Right forelimb (tissue), 1 donor: ENCODE results near the gene CALM3.
"Not testable (repeated sequence)": the region's sequence is repeated elsewhere in the genome, so short reads cannot be mapped to it uniquely, and the experiment has no call there.

Experiments used
- DNase-seq: peaks from one replicate; pipeline ENCODE4 v3.0.0-alpha.2; 2018

The CALM3 gene

GRCh38 chr19:46616631-46617322, 15.6 kb downstream of the CALM3 start:
- DNase-seq, result peak; percentile 72

GRCh38 chr19:46617601-46618000, 16.5 kb downstream of the CALM3 start:
- DNase-seq, result no peak

DNA sequence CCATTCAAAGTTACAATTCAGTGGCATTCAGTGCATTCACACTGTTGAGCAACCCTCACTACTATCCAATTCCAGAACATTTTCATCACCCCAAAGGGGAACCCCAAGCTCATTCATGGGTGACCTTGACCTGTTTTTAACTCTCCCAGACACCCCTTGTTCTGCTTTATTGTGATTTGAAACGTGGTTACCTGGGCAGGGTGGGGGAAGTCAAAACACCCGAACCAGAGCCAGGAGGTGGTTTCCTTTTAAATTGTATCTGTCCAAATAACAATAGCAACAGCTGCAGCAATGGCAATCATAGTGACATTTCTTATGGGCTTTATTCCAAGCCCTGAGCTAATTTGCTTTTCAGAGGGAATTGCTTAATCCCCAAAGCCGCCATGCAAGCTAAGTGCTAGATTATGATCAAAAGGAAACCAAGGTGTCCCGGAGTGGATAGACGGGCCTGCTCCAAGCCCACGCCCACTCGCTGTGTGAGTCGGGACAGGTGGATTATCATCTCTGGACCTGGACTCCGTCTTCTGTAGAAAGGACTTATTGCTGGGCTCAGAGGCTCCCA, 17.6 kb downstream of the CALM3 start:
- no peak for DNase-seq

GRCh38 chr19:46620267-46620666, 19.1 kb downstream of the CALM3 start:
- no peak for DNase-seq

DNA sequence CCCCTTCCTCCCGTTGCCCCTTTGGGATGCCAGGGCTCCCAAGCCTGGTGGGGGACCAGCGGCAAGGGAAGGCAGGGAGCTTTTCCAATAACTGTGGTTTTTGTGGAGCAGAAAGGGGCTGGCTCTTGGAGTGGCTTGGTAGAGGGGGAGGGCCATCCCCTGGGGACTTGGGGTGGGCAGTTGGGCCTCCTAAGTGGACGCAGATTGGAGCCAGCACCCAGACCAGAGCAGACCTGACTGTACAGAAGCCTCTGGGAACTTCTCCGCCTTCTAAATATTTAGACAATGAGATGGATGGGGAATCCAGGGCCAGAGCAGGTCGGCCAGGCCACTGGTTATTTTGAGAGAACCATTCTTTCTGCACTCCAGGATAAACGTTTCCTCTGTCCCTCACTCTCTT, 19.6 kb downstream of the CALM3 start:
- DNase-seq, result no peak

DNA sequence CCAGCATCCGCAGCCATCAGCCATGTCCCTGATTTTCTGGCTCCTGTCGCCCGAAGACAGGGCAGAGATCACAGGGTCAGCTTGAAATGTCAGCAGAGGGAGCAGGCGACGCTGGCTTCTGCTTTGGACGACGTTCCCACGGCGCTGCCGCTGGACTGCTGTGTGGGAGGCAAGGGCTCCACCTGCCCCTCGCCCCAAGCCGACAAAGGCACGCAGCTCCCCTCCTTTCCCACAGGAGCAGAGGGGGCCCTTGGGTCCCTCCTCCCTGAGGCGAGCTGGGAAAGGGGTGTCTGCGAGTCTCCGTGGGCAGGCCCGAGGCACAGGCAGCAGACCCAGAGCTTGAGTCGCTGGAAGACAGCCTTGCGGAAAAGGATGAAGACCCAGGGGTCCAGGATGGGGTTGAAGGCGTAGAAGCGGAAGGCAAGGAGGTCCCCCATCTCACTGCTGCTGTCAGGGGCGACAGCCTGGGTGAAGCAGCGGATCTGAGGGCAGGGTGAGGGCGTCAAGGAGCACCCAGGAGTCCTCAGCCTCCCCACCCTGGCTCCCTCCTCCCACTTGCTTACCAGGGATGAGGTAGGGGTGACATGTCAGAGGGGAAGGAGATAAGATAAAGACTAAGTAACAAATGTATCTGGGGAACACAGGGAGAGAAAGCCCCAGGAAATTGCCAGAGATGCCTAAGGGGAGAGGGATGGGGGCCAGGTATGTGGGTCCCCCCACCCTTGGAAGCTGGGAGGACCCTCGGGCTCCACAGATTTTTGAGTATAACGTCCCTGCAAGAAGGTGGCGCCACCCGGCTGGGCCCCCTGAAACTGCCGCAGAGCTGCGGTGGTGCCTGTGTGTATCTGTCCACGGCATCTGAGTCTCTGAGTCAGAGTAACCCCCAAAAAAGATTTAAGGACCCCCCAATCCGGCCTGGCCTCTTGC, 20.3 kb downstream of the CALM3 start:
- DNase-seq, result no peak

- DNase-seq, result no peak
Measured at GRCh38 chr19:46622118-46622446, 21.0 kb downstream of the CALM3 start.

GRCh38 chr19:46623915-46624502, 22.9 kb downstream of the CALM3 start:
- DNase-seq, result no peak

GRCh38 chr19:46624958-46625661, 24.0 kb downstream of the CALM3 start, which contains the start of gene PTGIR:
PTGIR (minus strand) TSS chr19:46625089; CDS start chr19:46624225, 864 bp downstream.
- DNase-seq, result peak; percentile 78

DNA sequence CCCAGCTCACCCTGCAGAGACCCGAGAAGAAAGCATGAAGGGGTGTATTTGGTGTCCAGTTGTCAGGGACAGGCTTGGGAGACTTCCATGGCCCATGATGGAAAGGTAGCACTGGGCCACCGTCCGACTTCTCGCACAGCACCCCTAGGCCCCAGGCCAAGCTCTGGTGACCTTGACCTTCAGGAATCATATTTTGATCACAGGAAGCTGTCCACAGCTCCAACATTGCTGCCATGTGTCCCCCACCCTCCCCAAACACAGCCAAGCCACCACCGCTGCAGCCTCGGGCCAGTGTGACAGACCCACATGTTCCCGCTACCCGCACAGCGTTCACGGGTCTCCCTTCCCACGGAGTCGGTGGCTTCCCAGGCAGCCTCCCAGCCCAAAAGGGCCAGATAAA, 24.6 kb downstream of the CALM3 start:
- DNase-seq, result no peak

DNA sequence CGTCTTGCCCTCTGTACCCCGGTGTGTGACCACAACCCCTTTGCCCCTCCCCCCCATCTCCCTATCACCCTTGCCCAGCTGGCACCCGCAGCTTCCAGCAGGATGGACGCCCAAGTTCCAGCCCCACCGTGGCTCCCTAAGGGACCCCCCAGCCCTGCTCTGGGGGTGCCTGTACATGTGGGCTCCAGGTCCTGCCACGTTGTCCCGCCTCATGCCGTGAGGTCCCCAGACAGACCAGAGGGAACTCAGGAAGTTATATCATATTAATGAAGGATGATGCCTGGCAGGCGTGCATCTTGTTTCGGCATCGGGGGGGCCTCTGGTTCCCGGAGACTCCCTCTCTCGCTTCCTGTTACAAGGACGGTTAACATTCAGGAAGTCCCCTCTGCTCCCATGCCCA, 25.3 kb downstream of the CALM3 start:
- DNase-seq, result no peak

DNA sequence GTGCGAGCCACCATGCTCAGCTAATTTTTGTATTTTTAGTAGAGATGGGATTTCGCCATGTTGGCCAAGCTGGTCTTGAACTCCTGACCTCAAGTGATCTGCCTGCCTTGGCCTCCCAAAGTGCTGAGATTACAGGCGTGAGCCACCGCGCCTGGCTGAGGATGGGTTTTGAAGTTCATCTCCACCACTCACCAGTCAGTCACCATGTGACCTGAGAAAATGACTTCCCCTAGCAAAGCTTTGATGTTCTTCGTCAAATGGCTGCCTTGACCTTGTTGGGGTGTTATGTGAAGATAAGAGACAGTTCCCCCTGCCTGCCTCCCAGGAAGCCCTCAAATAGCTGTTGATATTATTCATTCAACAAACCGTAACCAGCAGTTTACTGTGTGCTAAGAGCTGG, 27.8 kb downstream of the CALM3 start:
- DNase-seq, result not testable (repeated sequence)

- DNase-seq, result no peak
Measured at GRCh38 chr19:46629546-46630025, 28.5 kb downstream of the CALM3 start.

GRCh38 chr19:46630586-46631205, 29.6 kb downstream of the CALM3 start:
- no peak for DNase-seq

GRCh38 chr19:46631481-46631880, 30.4 kb downstream of the CALM3 start:
- DNase-seq, result no peak

DNA sequence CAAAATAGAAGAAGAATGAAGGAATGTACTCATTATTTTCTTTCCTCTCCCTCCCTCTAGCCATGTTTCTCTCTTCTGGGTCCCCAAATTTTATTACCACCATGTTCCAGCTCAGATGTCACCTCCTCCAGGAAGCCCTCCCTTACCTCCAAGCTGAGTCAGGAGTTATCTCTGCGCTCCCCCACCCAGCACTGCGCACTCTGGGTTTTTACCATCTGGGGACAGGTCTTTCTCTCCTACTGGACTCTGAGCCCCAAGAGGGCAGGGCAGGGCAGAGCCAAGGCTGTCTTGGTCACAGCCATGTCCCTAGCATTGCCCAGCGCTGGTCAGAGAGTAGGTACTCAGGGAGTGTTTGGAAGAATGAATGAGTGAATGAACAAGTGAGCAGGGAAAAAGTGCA, 32.0 kb downstream of the CALM3 start:
- no peak for DNase-seq

DNA sequence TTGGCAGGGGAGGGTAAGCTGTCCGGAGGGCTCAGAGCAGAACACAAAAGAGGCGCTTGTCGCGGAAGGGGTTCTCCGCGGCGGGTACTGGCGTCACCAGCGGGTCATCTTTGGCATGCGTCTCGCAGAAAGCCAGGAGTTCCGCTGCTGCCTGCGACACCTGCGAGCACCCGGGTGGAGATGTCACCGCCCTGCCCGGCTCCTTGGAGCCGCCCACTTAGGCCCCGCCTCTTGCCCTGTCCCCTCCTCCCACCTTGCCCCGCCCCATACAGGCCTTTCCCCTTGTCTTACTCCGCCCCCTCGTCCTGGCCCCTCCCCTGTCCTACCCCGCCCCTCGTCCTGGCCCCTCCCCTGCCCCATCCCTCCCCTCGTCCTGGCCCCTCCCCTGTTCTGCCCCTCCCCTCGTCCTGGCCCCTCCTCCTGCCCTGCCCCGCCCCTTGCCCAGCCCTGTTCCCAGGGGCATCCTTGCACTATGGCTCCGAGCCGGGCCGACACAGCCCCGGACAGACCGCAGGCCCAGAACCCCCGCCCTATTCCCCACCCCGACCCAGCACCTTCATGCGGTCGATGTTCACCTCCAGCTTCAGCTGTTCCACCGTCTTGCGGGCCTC, 33.0 kb downstream of the CALM3 start:
- DNase-seq, result peak; percentile 84

DNA sequence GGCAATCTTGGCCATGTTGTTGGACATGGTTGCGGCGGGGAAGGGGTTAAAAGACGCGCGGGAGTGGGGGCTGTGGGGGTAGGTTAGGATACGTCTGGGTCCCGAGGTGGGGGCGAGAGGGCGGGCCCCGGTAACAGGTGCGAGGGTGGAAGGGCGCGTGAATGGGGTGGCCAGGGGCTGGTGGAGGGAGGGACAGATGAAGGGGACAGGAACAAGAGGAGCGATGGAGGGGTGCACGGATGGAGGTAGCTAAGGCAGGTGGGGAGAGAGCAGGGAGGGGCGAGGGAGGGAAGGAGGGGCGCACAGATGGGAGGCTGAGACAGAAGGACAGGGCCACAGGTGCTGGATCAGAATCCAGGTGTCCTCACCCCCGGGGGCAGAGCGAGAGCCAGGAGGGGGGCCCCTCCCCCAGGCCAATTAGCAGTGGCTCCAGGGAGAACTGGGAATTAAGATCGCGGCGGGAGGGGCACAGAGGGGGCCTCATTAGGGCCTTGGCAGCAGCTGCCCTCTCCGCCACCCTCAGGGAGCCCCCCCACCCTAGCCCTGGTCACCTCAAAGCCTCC, 33.6 kb downstream of the CALM3 start:
- DNase-seq, result no peak

DNA sequence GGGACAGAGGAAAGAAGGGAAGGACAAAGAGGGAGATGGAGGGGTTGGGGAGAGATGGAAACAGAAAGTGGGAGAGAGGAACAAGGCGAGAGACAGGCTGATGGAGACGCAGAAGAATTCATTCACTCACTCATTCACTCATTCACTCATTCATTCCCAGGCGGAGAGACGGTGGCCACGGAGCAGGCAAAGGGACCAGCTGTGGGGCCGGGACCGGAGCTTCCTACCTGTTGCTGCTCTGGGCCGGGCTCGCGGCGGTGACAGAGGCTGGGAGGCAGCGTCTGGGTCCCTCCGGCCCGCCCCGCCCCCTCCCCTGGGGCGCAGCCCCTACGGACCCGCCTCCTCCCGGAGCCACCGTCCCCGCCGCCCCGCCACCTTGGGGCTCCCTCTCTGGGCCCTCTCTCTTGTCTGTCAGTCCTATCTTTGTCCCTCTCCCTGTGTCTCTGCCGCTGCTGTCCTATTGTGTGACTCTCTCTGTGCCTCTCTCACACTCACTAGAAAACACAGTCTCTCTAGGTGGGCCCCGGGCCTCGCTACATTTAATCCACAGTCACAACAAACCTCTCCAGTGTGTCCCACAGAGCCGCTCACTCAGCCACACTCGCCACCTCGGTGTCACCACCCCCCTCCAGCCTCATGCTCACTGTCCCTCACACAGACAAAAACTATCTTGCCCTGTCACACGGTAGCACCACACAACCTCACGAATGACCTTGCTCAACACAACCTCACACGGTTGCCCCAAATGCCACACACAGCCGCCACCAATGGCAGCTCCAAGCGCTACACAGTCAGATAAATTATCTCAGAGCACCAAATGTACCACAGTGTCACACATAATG, 35.0 kb downstream of the CALM3 start, which contains the start of gene GNG8:
Gene GNG8 (minus strand): TSS at position 283 of the 842 bp plus-strand sequence. CDS start 1,520 bp downstream, outside the sequence.
- no peak for DNase-seq

GRCh38 chr19:46637224-46637623, 36.1 kb downstream of the CALM3 start:
- no peak for DNase-seq
